DMS153 treated with DMSO at 0.1 percent for 48 hours (cell line): ENCODE measurements around the gene KRTAP20-3.

Source experiments
- DNase-seq: peaks from one replicate; lab custom pipeline; 2025; ENCODE audit not compliant: unreplicated experiment; lab: John Stamatoyannopoulos, UW

The KRTAP20-3 gene

GRCh38 chr21:30680586-30680985 lies 37.9 kb downstream of the KRTAP20-3 start:
- no peak for DNase-seq

GRCh38 chr21:30684506-30684905 lies 41.8 kb downstream of the KRTAP20-3 start:
- no peak for DNase-seq

GRCh38 chr21:30689822-30690221 lies 47.2 kb downstream of the KRTAP20-3 start:
- no peak for DNase-seq
